Measurements from ENCODE around the gene MNT.

The MNT gene

GRCh38 chr17:2388020-2388682, 12.7 kb downstream of the MNT start:
- no peaks in the 10 kb centered on the region for H3K4me1 ChIP-seq (ENCODE audit: control insufficient read depth, low read depth, low read length)
- DNase-seq, result no peak
- no peak overlapping the region for H3K9ac ChIP-seq (ENCODE audit: low read length)
- no peak overlapping the region for H2AK5ac ChIP-seq (ENCODE audit: low read length)
- no peak overlapping the region for H3K4me2 ChIP-seq (ENCODE audit: low read length)
- no peak overlapping the region for H2BK5ac ChIP-seq (ENCODE audit: low read length)
- H3K27me3 ChIP-seq (ENCODE audit: insufficient read depth, low read length, poor library complexity), result no peaks in the 10 kb centered on the region
- no peak overlapping the region for H3K23ac ChIP-seq (ENCODE audit: low read length)
- H3K79me1 ChIP-seq (ENCODE audit: low read length), result peaks cover 8% of the 10 kb centered on the region
- H3K4me3 ChIP-seq (ENCODE audit: low read length), result no peak overlapping the region
- no peak overlapping the region for H3K56ac ChIP-seq (ENCODE audit: low read length)
- no peak overlapping the region for H3K4ac ChIP-seq (ENCODE audit: low read depth, low read length)
- H3K27ac ChIP-seq (ENCODE audit: low read depth, low read length), result no peak overlapping the region
- no peak overlapping the region for H2BK15ac ChIP-seq (replicated peaks; ENCODE audit: low read depth)
- H4K5ac ChIP-seq (ENCODE audit: low read length), result no peak overlapping the region
- H2BK120ac ChIP-seq (ENCODE audit: low read depth, low read length), result no peak overlapping the region
- H3K36me3 ChIP-seq (ENCODE audit: control insufficient read depth, insufficient read depth, low read length), result no peaks in the 10 kb centered on the region
- WGBS (ENCODE audit: extremely low coverage, insufficient coverage, low lambda C conversion rate), result no CpG with 5 or more reads among the region's 21 CpGs
- H3K79me2 ChIP-seq (ENCODE audit: control insufficient read depth, insufficient read depth, low read length), result no peaks in the 10 kb centered on the region
- H3K18ac ChIP-seq (ENCODE audit: low read length), result no peak overlapping the region
- H4K8ac ChIP-seq (ENCODE audit: low read depth, low read length), result no peak overlapping the region

- no peak overlapping the region for H3K56ac ChIP-seq (ENCODE audit: low read length)
- H3K27me3 ChIP-seq (ENCODE audit: insufficient read depth, low read length, poor library complexity), result no peaks in the 10 kb centered on the region
- no peak overlapping the region for H3K23ac ChIP-seq (ENCODE audit: low read length)
- no peak overlapping the region for H2BK120ac ChIP-seq (ENCODE audit: low read depth, low read length)
- no peak overlapping the region for H4K5ac ChIP-seq (ENCODE audit: low read length)
- no peak overlapping the region for H3K27ac ChIP-seq (ENCODE audit: low read depth, low read length)
- H4K8ac ChIP-seq (ENCODE audit: low read depth, low read length), result no peak overlapping the region
- H2AK5ac ChIP-seq (ENCODE audit: low read length), result no peak overlapping the region
- no peak overlapping the region for H2BK5ac ChIP-seq (ENCODE audit: low read length)
- no peak overlapping the region for H3K4ac ChIP-seq (ENCODE audit: low read depth, low read length)
- H3K4me3 ChIP-seq (ENCODE audit: low read length), result no peak overlapping the region
- H3K79me2 ChIP-seq (ENCODE audit: control insufficient read depth, insufficient read depth, low read length), result no peaks in the 10 kb centered on the region
- H3K4me2 ChIP-seq (ENCODE audit: low read length), result no peak overlapping the region
- H3K36me3 ChIP-seq (ENCODE audit: control insufficient read depth, insufficient read depth, low read length), result no peaks in the 10 kb centered on the region
- no peak overlapping the region for H2BK15ac ChIP-seq (replicated peaks; ENCODE audit: low read depth)
- H3K4me1 ChIP-seq (ENCODE audit: control insufficient read depth, low read depth, low read length), result no peaks in the 10 kb centered on the region
- no peak overlapping the region for H3K18ac ChIP-seq (ENCODE audit: low read length)
- H3K79me1 ChIP-seq (ENCODE audit: low read length), result peaks cover 8% of the 10 kb centered on the region
- H3K9ac ChIP-seq (ENCODE audit: low read length), result no peak overlapping the region
- no CpG with 5 or more reads among the region's 41 CpGs for WGBS (ENCODE audit: extremely low coverage, insufficient coverage, low lambda C conversion rate)
- no peak for DNase-seq
These were observed 13.5 kb downstream of the MNT start for GRCh38 chr17:2387086-2388019.

- no peaks in the 10 kb centered on the region for H3K4me1 ChIP-seq (ENCODE audit: control insufficient read depth, low read depth, low read length)
- WGBS (ENCODE audit: extremely low coverage, insufficient coverage, low lambda C conversion rate), result no CpG with 5 or more reads among the region's 22 CpGs
- H3K56ac ChIP-seq (ENCODE audit: low read length), result no peak overlapping the region
- no peak overlapping the region for H2BK120ac ChIP-seq (ENCODE audit: low read depth, low read length)
- no peaks in the 10 kb centered on the region for H3K79me2 ChIP-seq (ENCODE audit: control insufficient read depth, insufficient read depth, low read length)
- H2BK5ac ChIP-seq (ENCODE audit: low read length), result no peak overlapping the region
- H3K4me3 ChIP-seq (ENCODE audit: low read length), result no peak overlapping the region
- H3K27ac ChIP-seq (ENCODE audit: low read depth, low read length), result no peak overlapping the region
- H3K18ac ChIP-seq (ENCODE audit: low read length), result no peak overlapping the region
- no peak overlapping the region for H3K4me2 ChIP-seq (ENCODE audit: low read length)
- no peak overlapping the region for H3K9ac ChIP-seq (ENCODE audit: low read length)
- no peak overlapping the region for H3K4ac ChIP-seq (ENCODE audit: low read depth, low read length)
- H2AK5ac ChIP-seq (ENCODE audit: low read length), result no peak overlapping the region
- H4K8ac ChIP-seq (ENCODE audit: low read depth, low read length), result no peak overlapping the region
- H3K36me3 ChIP-seq (ENCODE audit: control insufficient read depth, insufficient read depth, low read length), result no peaks in the 10 kb centered on the region
- no peaks in the 10 kb centered on the region for H3K27me3 ChIP-seq (ENCODE audit: insufficient read depth, low read length, poor library complexity)
- no peak overlapping the region for H2BK15ac ChIP-seq (replicated peaks; ENCODE audit: low read depth)
- H4K5ac ChIP-seq (ENCODE audit: low read length), result no peak overlapping the region
- peaks cover 3% of the 10 kb centered on the region for H3K79me1 ChIP-seq (ENCODE audit: low read length)
- no peak overlapping the region for H3K23ac ChIP-seq (ENCODE audit: low read length)
- no peak for DNase-seq
These were observed 14.3 kb downstream of the MNT start for GRCh38 chr17:2386400-2387085.

DNA sequence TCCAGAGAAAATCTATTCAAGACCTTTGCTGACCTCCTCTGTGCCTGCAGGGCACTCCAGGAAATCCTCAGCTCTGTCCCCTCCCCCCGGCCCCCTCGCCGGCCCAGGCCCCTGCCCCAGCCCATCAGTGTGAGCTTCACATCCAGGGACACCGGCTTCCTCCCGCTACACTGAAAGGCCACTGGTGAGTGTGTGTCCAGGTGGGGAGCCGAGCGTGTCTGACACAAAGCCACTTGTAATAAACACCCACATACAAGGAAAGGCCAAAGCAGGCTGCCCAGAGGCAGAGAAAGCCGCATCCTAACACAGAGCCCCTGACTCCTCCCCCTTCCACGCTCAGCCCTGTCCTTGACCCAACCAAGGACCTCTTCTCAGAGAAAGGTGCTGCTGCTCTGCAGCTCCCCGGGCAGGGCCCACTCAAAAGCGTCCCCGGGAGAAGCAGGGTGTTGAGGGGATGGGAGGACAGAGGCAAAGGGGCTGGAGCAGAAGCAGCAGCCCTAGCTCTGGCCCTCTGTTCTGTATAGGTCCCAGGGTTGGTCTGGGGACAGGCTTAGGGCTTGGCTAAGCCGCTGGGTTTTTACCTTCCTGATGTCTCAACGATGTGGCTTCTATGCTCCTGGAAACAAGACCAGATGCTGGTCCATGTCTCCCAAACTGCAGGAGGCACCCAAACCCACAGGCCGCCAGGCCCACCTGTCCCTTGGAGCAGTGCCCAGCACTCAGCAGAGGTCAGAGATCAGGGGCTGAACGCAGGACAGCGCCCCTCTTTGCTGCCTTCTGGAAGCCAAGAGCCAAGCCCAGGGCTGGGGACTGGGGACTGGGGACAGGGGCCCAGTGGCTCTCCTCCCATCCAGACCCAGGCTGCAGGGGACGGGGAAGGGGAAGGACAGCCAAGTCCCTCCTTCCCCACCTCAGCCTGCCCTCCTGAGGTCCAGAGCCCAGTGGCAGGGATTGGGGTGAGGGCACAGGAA, 15.3 kb downstream of the MNT start:
- H2BK15ac ChIP-seq (replicated peaks; ENCODE audit: low read depth), result no peak overlapping the region
- H4K5ac ChIP-seq (ENCODE audit: low read length), result no peak overlapping the region
- no peak overlapping the region for H2BK120ac ChIP-seq (ENCODE audit: low read depth, low read length)
- H3K4me1 ChIP-seq (ENCODE audit: control insufficient read depth, low read depth, low read length), result no peaks in the 10 kb centered on the region
- no peak overlapping the region for H3K4ac ChIP-seq (ENCODE audit: low read depth, low read length)
- H2BK5ac ChIP-seq (ENCODE audit: low read length), result no peak overlapping the region
- H3K23ac ChIP-seq (ENCODE audit: low read length), result no peak overlapping the region
- H3K56ac ChIP-seq (ENCODE audit: low read length), result no peak overlapping the region
- DNase-seq, result no peak
- no peak overlapping the region for H3K18ac ChIP-seq (ENCODE audit: low read length)
- no peak overlapping the region for H3K27ac ChIP-seq (ENCODE audit: low read depth, low read length)
- H2AK5ac ChIP-seq (ENCODE audit: low read length), result no peak overlapping the region
- H3K9ac ChIP-seq (ENCODE audit: low read length), result no peak overlapping the region
- H3K79me1 ChIP-seq (ENCODE audit: low read length), result peaks cover 2% of the 10 kb centered on the region
- no peaks in the 10 kb centered on the region for H3K27me3 ChIP-seq (ENCODE audit: insufficient read depth, low read length, poor library complexity)
- H3K36me3 ChIP-seq (ENCODE audit: control insufficient read depth, insufficient read depth, low read length), result no peaks in the 10 kb centered on the region
- no peak overlapping the region for H3K4me2 ChIP-seq (ENCODE audit: low read length)
- no peaks in the 10 kb centered on the region for H3K79me2 ChIP-seq (ENCODE audit: control insufficient read depth, insufficient read depth, low read length)
- H4K8ac ChIP-seq (ENCODE audit: low read depth, low read length), result no peak overlapping the region
- no peak overlapping the region for H3K4me3 ChIP-seq (ENCODE audit: low read length)
- no CpG with 5 or more reads among the region's 18 CpGs for WGBS (ENCODE audit: extremely low coverage, insufficient coverage, low lambda C conversion rate)

DNA sequence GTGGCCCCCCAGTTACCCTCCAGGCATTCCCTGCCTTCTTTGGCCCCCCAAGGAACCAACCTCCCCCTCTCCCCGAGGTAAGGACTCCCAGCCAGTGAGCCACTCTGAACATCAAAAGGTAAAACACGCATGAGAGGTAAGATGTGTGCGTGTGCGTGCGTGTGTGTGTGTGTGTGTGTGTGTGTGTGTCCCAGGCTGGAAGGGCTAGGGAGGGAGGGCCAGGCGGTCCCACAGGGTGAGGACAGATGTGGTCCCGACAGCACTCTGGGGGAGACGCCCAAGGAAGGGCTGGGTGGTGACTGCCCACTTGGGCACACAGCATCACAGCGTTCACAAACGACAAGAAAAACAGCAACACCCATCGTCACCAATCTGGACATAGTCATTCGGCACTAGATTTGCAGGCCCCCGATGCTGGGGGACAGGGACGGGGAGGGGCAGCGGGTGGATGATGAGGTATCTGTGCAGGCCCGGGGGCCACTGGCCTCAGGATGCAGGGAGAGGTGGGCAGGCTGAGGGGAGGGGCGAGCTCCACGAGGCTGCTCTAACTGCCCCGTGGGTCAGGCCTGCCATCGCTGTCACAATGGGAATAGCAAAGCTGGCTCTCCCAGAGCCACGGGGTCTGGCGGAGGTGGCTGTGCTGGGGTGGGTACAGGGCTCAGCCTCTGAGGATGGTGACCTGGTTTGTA, 16.3 kb downstream of the MNT start:
- Histone ChIP-seq H4K5ac (ENCODE audit: low read length) (no peak overlapping the region), H2BK15ac (replicated peaks; ENCODE audit: low read depth) (no peak overlapping the region), H3K56ac (ENCODE audit: low read length) (no peak overlapping the region), H3K79me1 (ENCODE audit: low read length) (peaks cover 2% of the 10 kb centered on the region), H3K18ac (ENCODE audit: low read length) (no peak overlapping the region), H3K4me2 (ENCODE audit: low read length) (no peak overlapping the region), H3K27ac (ENCODE audit: low read depth, low read length) (no peak overlapping the region), H2BK5ac (ENCODE audit: low read length) (no peak overlapping the region), H3K4ac (ENCODE audit: low read depth, low read length) (no peak overlapping the region), H3K4me1 (ENCODE audit: control insufficient read depth, low read depth, low read length) (no peaks in the 10 kb centered on the region), H3K79me2 (ENCODE audit: control insufficient read depth, insufficient read depth, low read length) (no peaks in the 10 kb centered on the region), H3K4me3 (ENCODE audit: low read length) (no peak overlapping the region), H2AK5ac (ENCODE audit: low read length) (no peak overlapping the region), H3K9ac (ENCODE audit: low read length) (no peak overlapping the region), H3K27me3 (ENCODE audit: insufficient read depth, low read length, poor library complexity) (no peaks in the 10 kb centered on the region), H2BK120ac (ENCODE audit: low read depth, low read length) (no peak overlapping the region), H4K8ac (ENCODE audit: low read depth, low read length) (no peak overlapping the region), H3K36me3 (ENCODE audit: control insufficient read depth, insufficient read depth, low read length) (no peaks in the 10 kb centered on the region), H3K23ac (ENCODE audit: low read length) (no peak overlapping the region)
- WGBS (ENCODE audit: extremely low coverage, insufficient coverage, low lambda C conversion rate), result no CpG with 5 or more reads among the region's 22 CpGs
- no peak for DNase-seq
